HCT116 (cell line): ENCODE measurements around the gene ADD2.

Source experiments
- EGR1 ChIP-seq: IDR thresholded peaks from 2 replicates; pipeline ENCODE4 v1.6.1; 2012; ENCODE audit warnings: low read depth
- ELF1 ChIP-seq: IDR thresholded peaks from 2 replicates; pipeline ENCODE4 v1.6.1; 2012; ENCODE audit warnings: low read depth, borderline replicate concordance
- EZH2 ChIP-seq: fragments of 200-600 bp; sonication (generic); IDR thresholded peaks from 2 replicates; pipeline ENCODE4 v1.6.1; 2017; ENCODE audit warnings: antibody characterized with exemption, mixed run types
- EZH2phosphoT487 ChIP-seq: fragments of 200-600 bp; IDR thresholded peaks from 2 replicates; pipeline ENCODE4 v1.6.1; 2018; ENCODE audit warnings: antibody characterized with exemption, borderline replicate concordance
- POLR2A ChIP-seq: IDR thresholded peaks from 2 replicates; pipeline ENCODE4 v1.7.0; 2011; ENCODE audit warnings: borderline replicate concordance; ENCODE audit not compliant: insufficient read depth, insufficient read length; ENCODE audit errors: extremely low read depth
- POLR2AphosphoS5 ChIP-seq: IDR thresholded peaks from 2 replicates; pipeline ENCODE4 v1.6.1; 2011; ENCODE audit warnings: mild to moderate bottlenecking, low read depth, low read length, moderate library complexity
- SP1 ChIP-seq: IDR thresholded peaks from 2 replicates; pipeline ENCODE4 v1.6.1; 2012; ENCODE audit warnings: low read depth
- ZNF274 ChIP-seq: fragments of 200-500 bp; sonication (Bioruptor generic); IDR thresholded peaks from 2 replicates; pipeline ENCODE4 v1.6.1; 2014; ENCODE audit warnings: mild to moderate bottlenecking, low read depth, low read length, inconsistent platforms
- TF ChIP-seq, protein P1 (sequence below), 3 experiments: fragments of 200-600 bp in 1 of 3; sonication (generic) in 1 of 3; IDR thresholded peaks in 2 of 3; conservative IDR thresholded peaks in 1 of 3; 2 replicates each; pipeline ENCODE4 v1.5.1; 2012 to 2017; ENCODE audit warnings: low read depth in 2 of 3, low read length in 2 of 3, antibody characterized with exemption in 1 of 3, borderline replicate concordance in 1 of 3, control low read depth in 1 of 3, mild to moderate bottlenecking in 1 of 3, mixed read lengths in 1 of 3, mixed run types in 1 of 3, moderate library complexity in 1 of 3; ENCODE audit not compliant: insufficient read depth in 1 of 3
- TF ChIP-seq, protein P2 (sequence below): IDR thresholded peaks from 2 replicates; pipeline ENCODE4 v1.6.1; 2012; ENCODE audit warnings: low read depth
- TF ChIP-seq, protein P3 (sequence below): IDR thresholded peaks from 2 replicates; pipeline ENCODE4 v1.6.1; 2012
- TF ChIP-seq, protein P4 (sequence below): IDR thresholded peaks from 2 replicates; pipeline ENCODE4 v1.6.1; 2011; ENCODE audit warnings: mild to moderate bottlenecking, low read length, moderate library complexity; ENCODE audit not compliant: insufficient replicate concordance; ENCODE audit errors: extremely low read depth

DNA sequence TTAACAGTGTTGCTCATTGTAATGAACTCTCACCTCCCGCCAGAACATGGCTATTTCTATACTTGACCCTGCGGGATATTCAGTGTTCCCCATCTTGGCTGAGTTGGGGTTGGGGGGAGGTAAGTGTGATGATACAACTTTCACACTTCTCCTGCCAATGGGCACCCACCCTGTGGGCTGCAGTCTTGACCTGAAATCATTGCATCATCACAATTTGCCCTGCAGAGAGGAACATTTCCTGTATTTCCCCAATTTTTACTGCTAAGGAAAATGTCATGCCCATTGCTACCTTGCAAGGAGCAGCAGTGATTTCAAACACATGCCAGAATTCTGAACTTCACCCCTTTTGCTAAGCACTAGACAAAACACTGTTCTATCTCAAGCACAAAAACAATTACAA lies 92.1 kb downstream of the ADD2 start:
- TF ChIP-seq, protein P1, sequence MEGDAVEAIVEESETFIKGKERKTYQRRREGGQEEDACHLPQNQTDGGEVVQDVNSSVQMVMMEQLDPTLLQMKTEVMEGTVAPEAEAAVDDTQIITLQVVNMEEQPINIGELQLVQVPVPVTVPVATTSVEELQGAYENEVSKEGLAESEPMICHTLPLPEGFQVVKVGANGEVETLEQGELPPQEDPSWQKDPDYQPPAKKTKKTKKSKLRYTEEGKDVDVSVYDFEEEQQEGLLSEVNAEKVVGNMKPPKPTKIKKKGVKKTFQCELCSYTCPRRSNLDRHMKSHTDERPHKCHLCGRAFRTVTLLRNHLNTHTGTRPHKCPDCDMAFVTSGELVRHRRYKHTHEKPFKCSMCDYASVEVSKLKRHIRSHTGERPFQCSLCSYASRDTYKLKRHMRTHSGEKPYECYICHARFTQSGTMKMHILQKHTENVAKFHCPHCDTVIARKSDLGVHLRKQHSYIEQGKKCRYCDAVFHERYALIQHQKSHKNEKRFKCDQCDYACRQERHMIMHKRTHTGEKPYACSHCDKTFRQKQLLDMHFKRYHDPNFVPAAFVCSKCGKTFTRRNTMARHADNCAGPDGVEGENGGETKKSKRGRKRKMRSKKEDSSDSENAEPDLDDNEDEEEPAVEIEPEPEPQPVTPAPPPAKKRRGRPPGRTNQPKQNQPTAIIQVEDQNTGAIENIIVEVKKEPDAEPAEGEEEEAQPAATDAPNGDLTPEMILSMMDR (IDR thresholded peaks at IDR 0.05 in 2 of 3, conservative IDR thresholded peaks at IDR 0.05 in 1 of 3; ENCODE audit: borderline replicate concordance in 1 of 3, insufficient read depth in 1 of 3, low read depth in 2 of 3, low read length in 2 of 3) = no peak
- TF ChIP-seq POLR2AphosphoS5 = no peak
- no peak for TF ChIP-seq POLR2A
- TF ChIP-seq EZH2 = no peak
- TF ChIP-seq EZH2phosphoT487 = no peak
- TF ChIP-seq, protein P2, sequence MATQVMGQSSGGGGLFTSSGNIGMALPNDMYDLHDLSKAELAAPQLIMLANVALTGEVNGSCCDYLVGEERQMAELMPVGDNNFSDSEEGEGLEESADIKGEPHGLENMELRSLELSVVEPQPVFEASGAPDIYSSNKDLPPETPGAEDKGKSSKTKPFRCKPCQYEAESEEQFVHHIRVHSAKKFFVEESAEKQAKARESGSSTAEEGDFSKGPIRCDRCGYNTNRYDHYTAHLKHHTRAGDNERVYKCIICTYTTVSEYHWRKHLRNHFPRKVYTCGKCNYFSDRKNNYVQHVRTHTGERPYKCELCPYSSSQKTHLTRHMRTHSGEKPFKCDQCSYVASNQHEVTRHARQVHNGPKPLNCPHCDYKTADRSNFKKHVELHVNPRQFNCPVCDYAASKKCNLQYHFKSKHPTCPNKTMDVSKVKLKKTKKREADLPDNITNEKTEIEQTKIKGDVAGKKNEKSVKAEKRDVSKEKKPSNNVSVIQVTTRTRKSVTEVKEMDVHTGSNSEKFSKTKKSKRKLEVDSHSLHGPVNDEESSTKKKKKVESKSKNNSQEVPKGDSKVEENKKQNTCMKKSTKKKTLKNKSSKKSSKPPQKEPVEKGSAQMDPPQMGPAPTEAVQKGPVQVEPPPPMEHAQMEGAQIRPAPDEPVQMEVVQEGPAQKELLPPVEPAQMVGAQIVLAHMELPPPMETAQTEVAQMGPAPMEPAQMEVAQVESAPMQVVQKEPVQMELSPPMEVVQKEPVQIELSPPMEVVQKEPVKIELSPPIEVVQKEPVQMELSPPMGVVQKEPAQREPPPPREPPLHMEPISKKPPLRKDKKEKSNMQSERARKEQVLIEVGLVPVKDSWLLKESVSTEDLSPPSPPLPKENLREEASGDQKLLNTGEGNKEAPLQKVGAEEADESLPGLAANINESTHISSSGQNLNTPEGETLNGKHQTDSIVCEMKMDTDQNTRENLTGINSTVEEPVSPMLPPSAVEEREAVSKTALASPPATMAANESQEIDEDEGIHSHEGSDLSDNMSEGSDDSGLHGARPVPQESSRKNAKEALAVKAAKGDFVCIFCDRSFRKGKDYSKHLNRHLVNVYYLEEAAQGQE = no peak
- no peak for TF ChIP-seq SP1
- no peak for TF ChIP-seq EGR1
- TF ChIP-seq, protein P3, sequence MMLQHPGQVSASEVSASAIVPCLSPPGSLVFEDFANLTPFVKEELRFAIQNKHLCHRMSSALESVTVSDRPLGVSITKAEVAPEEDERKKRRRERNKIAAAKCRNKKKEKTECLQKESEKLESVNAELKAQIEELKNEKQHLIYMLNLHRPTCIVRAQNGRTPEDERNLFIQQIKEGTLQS = no peak
- TF ChIP-seq ELF1 = no peak
- TF ChIP-seq, protein P4, sequence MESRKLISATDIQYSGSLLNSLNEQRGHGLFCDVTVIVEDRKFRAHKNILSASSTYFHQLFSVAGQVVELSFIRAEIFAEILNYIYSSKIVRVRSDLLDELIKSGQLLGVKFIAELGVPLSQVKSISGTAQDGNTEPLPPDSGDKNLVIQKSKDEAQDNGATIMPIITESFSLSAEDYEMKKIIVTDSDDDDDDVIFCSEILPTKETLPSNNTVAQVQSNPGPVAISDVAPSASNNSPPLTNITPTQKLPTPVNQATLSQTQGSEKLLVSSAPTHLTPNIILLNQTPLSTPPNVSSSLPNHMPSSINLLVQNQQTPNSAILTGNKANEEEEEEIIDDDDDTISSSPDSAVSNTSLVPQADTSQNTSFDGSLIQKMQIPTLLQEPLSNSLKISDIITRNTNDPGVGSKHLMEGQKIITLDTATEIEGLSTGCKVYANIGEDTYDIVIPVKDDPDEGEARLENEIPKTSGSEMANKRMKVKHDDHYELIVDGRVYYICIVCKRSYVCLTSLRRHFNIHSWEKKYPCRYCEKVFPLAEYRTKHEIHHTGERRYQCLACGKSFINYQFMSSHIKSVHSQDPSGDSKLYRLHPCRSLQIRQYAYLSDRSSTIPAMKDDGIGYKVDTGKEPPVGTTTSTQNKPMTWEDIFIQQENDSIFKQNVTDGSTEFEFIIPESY = no peak
- TF ChIP-seq ZNF274 = no peak
